ENCODE measurements around the gene PTGIR.

Gene PTGIR

DNA sequence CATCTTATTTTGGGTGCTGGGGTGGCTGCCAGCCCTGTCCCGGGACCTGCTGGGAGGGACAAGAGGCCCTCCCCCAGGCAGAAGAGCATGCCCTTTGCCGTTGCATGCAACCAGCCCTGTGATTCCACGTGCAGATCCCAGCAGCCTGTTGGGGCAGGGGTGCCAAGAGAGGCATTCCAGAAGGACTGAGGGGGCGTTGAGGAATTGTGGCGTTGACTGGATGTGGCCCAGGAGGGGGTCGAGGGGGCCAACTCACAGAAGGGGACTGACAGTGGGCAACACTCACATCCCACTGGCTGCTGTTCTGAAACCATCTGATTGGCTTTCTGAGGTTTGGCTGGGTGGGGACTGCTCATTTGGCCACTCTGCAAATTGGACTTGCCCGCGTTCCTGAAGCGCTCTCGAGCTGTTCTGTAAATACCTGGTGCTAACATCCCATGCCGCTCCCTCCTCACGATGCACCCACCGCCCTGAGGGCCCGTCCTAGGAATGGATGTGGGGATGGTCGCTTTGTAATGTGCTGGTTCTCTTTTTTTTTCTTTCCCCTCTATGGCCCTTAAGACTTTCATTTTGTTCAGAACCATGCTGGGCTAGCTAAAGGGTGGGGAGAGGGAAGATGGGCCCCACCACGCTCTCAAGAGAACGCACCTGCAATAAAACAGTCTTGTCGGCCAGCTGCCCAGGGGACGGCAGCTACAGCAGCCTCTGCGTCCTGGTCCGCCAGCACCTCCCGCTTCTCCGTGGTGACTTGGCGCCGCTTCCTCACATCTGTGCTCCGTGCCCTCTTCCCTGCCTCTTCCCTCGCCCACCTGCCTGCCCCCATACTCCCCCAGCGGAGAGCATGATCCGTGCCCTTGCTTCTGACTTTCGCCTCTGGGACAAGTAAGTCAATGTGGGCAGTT lies 15.1 kb downstream of the PTGIR start:
- TF ChIP-seq, protein P1, sequence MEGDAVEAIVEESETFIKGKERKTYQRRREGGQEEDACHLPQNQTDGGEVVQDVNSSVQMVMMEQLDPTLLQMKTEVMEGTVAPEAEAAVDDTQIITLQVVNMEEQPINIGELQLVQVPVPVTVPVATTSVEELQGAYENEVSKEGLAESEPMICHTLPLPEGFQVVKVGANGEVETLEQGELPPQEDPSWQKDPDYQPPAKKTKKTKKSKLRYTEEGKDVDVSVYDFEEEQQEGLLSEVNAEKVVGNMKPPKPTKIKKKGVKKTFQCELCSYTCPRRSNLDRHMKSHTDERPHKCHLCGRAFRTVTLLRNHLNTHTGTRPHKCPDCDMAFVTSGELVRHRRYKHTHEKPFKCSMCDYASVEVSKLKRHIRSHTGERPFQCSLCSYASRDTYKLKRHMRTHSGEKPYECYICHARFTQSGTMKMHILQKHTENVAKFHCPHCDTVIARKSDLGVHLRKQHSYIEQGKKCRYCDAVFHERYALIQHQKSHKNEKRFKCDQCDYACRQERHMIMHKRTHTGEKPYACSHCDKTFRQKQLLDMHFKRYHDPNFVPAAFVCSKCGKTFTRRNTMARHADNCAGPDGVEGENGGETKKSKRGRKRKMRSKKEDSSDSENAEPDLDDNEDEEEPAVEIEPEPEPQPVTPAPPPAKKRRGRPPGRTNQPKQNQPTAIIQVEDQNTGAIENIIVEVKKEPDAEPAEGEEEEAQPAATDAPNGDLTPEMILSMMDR (conservative IDR thresholded peaks at IDR 0.05; ENCODE audit: low read length): no peak
- DNase-seq (ENCODE audit: low read depth): no peak
- H3K4me3 ChIP-seq (ENCODE audit: low read length): no peak overlapping the region

DNA sequence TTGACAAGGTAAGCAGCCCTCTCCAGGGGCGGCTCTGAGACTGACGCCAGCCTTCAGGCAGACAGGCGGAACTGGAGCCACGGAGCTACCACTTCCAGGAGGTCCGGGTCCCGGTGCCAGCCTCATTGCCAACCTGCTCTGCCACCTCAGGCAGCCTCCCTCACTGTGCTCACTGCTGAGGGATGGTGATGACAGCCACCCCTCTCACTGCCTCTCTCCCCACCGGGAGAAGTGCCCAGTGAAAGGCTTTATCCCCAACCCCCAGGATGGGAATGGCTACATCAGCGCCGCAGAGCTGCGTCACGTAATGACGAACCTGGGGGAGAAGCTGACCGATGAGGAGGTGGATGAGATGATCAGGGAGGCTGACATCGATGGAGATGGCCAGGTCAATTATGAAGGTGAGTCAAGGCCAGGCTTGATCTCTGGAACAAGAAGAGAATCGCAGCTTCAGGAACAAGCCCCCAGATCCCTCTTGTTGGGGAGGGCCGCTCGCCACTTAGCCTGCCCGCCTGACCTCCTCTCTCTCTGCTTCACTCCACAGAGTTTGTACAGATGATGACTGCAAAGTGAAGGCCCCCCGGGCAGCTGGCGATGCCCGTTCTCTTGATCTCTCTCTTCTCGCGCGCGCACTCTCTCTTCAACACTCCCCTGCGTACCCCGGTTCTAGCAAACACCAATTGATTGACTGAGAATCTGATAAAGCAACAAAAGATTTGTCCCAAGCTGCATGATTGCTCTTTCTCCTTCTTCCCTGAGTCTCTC lies 16.1 kb downstream of the PTGIR start:
- TF ChIP-seq, protein P1 (conservative IDR thresholded peaks at IDR 0.05; ENCODE audit: low read length): no peak
- no peak overlapping the region for H3K4me3 ChIP-seq (ENCODE audit: low read length)
- no peak for DNase-seq (ENCODE audit: low read depth)

DNA sequence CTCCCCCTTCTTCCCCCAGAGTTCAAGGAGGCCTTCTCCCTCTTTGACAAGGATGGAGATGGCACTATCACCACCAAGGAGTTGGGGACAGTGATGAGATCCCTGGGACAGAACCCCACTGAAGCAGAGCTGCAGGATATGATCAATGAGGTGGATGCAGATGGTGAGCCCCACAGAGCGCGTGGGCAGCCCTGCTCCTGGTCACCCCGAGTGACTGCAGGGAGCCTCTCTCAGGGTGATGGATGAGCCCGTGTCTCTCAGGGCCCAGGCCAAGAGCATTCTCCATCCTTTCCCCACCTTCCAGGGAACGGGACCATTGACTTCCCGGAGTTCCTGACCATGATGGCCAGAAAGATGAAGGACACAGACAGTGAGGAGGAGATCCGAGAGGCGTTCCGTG lies 16.7 kb downstream of the PTGIR start:
- H3K4me3 ChIP-seq (ENCODE audit: low read length): no peak overlapping the region
- no peak for DNase-seq (ENCODE audit: low read depth)
- TF ChIP-seq, protein P1 (conservative IDR thresholded peaks at IDR 0.05; ENCODE audit: low read length): no peak

DNA sequence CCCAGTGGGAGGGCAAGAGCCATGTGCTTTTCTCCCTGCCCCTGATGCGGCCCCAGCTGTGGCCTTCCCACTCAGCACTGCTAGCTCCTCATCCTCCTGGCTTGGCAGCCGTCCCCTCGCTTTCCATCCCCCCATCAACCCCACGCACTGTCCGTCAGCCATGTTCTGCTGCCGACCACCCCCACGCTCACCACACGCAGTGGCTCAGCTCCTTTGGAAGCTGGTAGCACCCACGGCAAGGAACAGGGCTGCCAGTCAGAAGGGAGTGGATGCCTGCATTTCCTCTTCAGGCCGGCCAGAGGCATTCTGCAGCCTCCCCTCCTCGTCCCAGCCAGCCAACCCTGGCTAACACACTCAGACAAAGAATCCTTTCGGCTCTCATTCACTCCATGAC lies 17.4 kb downstream of the PTGIR start:
- DNase-seq (ENCODE audit: low read depth): no peak
- no peak overlapping the region for H3K4me3 ChIP-seq (ENCODE audit: low read length)
- TF ChIP-seq, protein P1 (conservative IDR thresholded peaks at IDR 0.05; ENCODE audit: low read length): no peak

DNA sequence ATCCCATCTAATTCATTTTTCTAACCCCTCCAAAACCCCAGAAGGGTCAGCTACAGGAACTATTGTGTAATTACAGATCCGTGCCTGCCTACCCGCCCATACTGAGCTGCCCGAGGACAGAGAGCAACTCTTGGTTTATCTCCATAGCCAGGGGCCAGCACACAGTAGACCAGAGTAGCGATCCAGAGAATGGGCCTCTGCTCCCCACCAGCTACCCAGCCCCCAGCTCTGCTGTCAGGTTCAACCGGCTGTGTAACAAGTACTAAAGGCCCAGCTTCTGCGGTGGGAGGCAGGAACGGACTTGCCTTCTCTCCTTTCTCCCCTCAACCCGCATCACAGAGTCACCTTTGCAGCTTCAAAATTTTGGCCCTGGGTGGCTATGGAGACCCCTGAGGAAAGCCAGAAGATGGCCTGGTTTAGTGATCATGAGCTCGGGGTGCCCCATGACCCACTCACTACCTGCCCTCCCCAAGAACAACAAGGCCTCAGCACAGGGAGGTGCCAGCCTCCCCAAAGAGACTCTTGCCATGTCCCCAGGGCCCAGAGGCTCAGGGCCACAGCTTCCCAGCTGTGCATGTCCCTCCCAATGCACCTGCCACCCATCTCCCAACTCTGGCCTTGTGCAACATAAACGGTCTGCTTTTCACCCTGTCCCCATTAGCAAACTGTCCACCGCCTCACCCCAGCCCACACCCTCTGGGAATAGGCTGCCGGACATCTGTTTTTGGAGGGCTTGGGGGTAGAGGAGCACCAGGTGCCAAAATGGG lies 18.0 kb downstream of the PTGIR start:
- TF ChIP-seq, protein P1 (conservative IDR thresholded peaks at IDR 0.05; ENCODE audit: low read length): no peak
- no peak overlapping the region for H3K4me3 ChIP-seq (ENCODE audit: low read length)
- DNase-seq (ENCODE audit: low read depth): no peak

DNA sequence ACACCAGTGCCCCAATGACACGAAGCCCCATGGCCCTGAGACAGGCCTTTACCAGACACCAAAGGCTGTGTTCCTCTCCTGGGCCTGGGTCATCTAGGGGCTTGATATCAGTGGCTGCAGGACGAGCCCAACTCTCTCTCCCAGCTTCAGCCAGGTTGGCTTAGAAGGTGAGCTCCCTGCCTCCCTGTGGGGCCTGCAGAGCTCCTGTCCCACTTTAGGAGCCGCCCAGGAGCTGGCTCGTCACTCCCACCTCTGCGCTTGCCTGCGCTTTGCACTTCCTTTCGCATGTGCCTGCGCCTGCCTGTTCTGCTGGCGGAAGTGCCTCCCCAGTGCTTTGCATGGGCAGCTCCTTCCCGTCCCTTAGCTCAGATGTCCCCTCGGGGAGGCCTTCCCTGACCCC lies 18.9 kb downstream of the PTGIR start:
- TF ChIP-seq, protein P1 (conservative IDR thresholded peaks at IDR 0.05; ENCODE audit: low read length): no peak
- H3K4me3 ChIP-seq (ENCODE audit: low read length): no peak overlapping the region
- no peak for DNase-seq (ENCODE audit: low read depth)
